ENCODE data around the gene EME2.

EME2 gene

DNA sequence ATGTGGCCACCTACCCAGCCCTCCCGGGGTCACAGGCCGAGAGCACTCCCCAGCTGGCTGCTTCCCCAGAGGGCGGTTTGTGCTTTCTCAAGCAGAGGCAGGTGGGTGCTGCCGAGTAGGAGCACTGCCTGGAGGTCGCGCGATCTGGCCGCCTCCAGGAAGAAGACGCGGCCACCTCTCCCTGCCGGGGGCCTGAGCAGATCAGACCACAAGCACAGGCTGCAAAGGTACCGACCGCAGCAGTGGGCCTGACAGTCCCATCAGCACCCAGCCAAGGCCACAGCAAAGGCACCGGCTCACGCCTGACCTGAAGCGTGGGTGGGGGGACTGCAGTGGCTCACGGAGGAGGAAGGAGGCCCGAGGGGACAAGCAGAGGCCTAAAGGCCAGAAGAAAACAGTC, 36.1 kb downstream of the EME2 start:
- no peaks in the 10 kb centered on the region for H3K36me3 ChIP-seq (ENCODE audit: control insufficient read depth, insufficient read depth, low read length)
- H3K9me3 ChIP-seq (ENCODE audit: control insufficient read depth, low read length): no peaks in the 10 kb centered on the region
- no peak overlapping the region for H3K27ac ChIP-seq (ENCODE audit: insufficient read depth, low read depth, low read length, poor library complexity, severe bottlenecking)
- 80% methylated on average over 18 of the region's 18 CpGs for whole genome bisulfite sequencing, 2 experiments
- H3K4me1 ChIP-seq (ENCODE audit: control insufficient read depth, insufficient read depth, low read length): peaks cover 5% of the 10 kb centered on the region
- no peaks in the 10 kb centered on the region for H3K27me3 ChIP-seq (ENCODE audit: control insufficient read depth, insufficient read depth, low read length, poor library complexity, severe bottlenecking)
- H3K4me3 ChIP-seq (ENCODE audit: insufficient read depth, low read depth, low read length): no peak overlapping the region

DNA sequence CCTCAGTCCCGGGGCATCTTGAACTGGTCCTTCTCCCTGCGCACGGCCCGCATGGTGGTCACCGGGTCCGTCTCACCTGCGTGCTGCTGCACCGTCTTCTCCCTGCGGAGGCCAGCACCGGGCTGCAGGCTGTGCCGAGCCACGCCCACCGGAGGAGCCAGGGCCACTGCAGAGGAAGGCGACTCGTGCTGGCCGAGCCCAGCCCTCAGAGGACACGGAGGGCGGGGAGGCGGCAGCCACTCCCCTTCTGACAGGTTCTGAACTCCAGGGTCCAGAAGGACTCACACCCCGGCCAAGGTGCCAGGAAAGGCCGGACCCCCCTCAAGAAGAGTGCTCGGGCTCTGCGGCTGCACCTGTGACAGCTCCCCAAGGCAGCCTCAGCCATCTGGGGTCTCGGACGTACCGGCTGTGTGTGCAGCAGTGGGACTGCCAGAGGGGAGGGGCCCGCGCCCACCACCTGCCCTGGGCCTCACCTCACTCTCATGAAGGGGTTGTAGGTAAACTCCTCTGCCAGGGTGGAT, 36.7 kb downstream of the EME2 start:
- Histone ChIP-seq H3K27ac (ENCODE audit: insufficient read depth, low read depth, low read length, poor library complexity, severe bottlenecking) (no peak overlapping the region), H3K4me1 (ENCODE audit: control insufficient read depth, insufficient read depth, low read length) (peaks cover 5% of the 10 kb centered on the region)

DNA sequence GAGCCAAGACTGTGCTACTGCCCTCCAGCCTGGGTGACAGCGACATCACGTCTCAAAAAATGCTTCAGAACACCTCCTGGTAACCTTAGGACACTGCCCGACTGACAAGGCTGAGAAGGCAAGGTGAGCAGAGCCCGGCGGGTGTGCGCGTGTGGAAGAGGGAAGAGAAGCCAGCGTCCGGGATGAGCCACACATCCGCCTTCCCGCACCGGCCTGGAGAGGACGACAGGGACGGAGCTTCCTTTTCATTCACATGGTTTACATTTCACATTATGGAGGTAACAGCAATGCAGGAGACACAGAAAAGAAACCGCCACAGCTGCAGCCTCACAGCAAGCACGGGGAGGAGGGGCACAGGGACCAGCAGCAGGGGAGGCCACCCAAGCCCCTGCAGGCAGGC, 37.5 kb downstream of the EME2 start:
- no peaks in the 10 kb centered on the region for H3K36me3 ChIP-seq (ENCODE audit: control insufficient read depth, insufficient read depth, low read length)
- peaks cover 5% of the 10 kb centered on the region for H3K4me1 ChIP-seq (ENCODE audit: control insufficient read depth, insufficient read depth, low read length)
- no peaks in the 10 kb centered on the region for H3K9me3 ChIP-seq (ENCODE audit: control insufficient read depth, low read length)
- no peaks in the 10 kb centered on the region for H3K27me3 ChIP-seq (ENCODE audit: control insufficient read depth, insufficient read depth, low read length, poor library complexity, severe bottlenecking)
- no peak overlapping the region for H3K27ac ChIP-seq (ENCODE audit: insufficient read depth, low read depth, low read length, poor library complexity, severe bottlenecking)
- H3K4me3 ChIP-seq (ENCODE audit: insufficient read depth, low read depth, low read length): no peak overlapping the region
- WGBS, 2 experiments: 95 to 97% methylated on average over 16 of the region's 16 CpGs

More for the DNA sequence above, 36.7 kb downstream of the EME2 start:
- H3K9me3 ChIP-seq (ENCODE audit: control insufficient read depth, low read length): no peaks in the 10 kb centered on the region
- no peaks in the 10 kb centered on the region for H3K27me3 ChIP-seq (ENCODE audit: control insufficient read depth, insufficient read depth, low read length, poor library complexity, severe bottlenecking)
- 64 to 69% methylated on average over 28 of the region's 28 CpGs for WGBS, 2 experiments
- H3K36me3 ChIP-seq (ENCODE audit: control insufficient read depth, insufficient read depth, low read length): no peaks in the 10 kb centered on the region
- no peak overlapping the region for H3K4me3 ChIP-seq (ENCODE audit: insufficient read depth, low read depth, low read length)

DNA sequence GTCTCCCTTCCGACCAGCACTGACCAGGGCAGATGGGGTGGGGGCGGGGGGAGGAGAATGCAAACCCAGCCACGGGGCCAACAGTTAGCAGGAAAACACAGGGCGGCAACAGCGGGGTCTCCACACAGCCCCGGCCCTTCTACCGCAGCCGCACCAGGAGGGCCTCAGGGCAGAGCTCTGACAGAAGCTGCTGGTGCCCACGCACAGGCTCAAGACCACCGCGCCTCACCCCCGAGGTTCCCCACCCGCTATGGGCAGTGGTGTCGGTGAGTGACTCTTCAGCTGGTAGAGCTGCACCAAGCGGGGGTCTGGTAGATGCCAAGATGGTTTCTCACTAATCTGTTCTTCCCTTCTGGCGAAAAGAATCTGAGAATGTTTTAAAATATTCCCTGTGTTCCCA, 37.9 kb downstream of the EME2 start:
- no peaks in the 10 kb centered on the region for H3K9me3 ChIP-seq (ENCODE audit: control insufficient read depth, low read length)
- 93% methylated on average over 16 of the region's 16 CpGs for WGBS, 2 experiments
- no peak overlapping the region for H3K27ac ChIP-seq (ENCODE audit: insufficient read depth, low read depth, low read length, poor library complexity, severe bottlenecking)
- H3K36me3 ChIP-seq (ENCODE audit: control insufficient read depth, insufficient read depth, low read length): no peaks in the 10 kb centered on the region
- H3K27me3 ChIP-seq (ENCODE audit: control insufficient read depth, insufficient read depth, low read length, poor library complexity, severe bottlenecking): no peaks in the 10 kb centered on the region
- peaks cover 5% of the 10 kb centered on the region for H3K4me1 ChIP-seq (ENCODE audit: control insufficient read depth, insufficient read depth, low read length)
- no peak overlapping the region for H3K4me3 ChIP-seq (ENCODE audit: insufficient read depth, low read depth, low read length)

DNA sequence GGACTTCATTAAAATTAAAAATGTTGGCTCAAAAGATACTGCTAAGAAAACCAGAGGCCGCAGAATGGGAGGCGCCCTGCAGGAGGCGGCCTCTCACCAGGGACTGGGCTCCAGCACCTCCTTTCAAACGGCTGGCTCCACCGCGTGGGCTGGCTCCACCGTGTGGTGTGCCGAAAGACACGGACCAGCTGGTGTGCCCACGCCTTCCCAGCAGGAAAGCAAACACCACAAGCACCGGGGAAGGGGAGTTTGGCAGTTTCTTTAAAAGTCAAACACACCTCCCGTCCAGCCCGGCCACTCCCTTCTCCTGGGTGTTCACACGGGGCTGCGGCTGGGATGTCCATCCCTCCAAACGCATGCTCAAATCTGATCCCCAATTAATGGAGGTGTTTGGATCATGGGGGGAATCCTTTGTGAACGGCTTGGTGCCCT, 40.1 kb downstream of the EME2 start:
- Histone ChIP-seq H3K4me1 (ENCODE audit: control insufficient read depth, insufficient read depth, low read length) (peaks cover 5% of the 10 kb centered on the region), H3K27ac (ENCODE audit: insufficient read depth, low read depth, low read length, poor library complexity, severe bottlenecking) (no peak overlapping the region), H3K27me3 (ENCODE audit: control insufficient read depth, insufficient read depth, low read length, poor library complexity, severe bottlenecking) (no peaks in the 10 kb centered on the region), H3K9me3 (ENCODE audit: control insufficient read depth, low read length) (no peaks in the 10 kb centered on the region), H3K36me3 (ENCODE audit: control insufficient read depth, insufficient read depth, low read length) (no peaks in the 10 kb centered on the region), H3K4me3 (ENCODE audit: insufficient read depth, low read depth, low read length) (no peak overlapping the region)
- WGBS, 2 experiments: 45 to 47% methylated on average over 17 of the region's 17 CpGs

DNA sequence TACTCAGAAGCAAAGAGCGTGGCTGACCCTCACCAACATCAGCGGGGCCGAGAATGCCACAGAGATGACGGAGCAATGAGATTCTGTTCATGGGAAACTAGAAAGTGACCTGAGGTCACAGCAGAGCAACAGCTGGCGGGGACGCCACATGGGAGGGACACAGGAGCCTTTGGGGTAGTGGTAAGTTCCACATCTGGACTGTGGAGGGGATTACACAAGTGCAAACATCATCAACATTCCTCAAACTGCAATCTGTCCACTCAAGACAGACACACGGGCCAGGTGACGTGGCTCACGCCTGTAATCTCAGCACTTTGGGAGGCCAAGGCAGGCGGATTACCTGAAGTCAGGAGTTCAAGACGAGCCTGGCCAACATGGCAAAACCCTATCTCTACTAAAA, 42.9 kb downstream of the EME2 start:
- no peaks in the 10 kb centered on the region for H3K36me3 ChIP-seq (ENCODE audit: control insufficient read depth, insufficient read depth, low read length)
- peaks cover 5% of the 10 kb centered on the region for H3K4me1 ChIP-seq (ENCODE audit: control insufficient read depth, insufficient read depth, low read length)
- WGBS, 2 experiments: 93 to 95% methylated on average over 11 of the region's 11 CpGs
- no peak overlapping the region for H3K27ac ChIP-seq (ENCODE audit: insufficient read depth, low read depth, low read length, poor library complexity, severe bottlenecking)
- no peak overlapping the region for H3K4me3 ChIP-seq (ENCODE audit: insufficient read depth, low read depth, low read length)
- H3K27me3 ChIP-seq (ENCODE audit: control insufficient read depth, insufficient read depth, low read length, poor library complexity, severe bottlenecking): no peaks in the 10 kb centered on the region
- H3K9me3 ChIP-seq (ENCODE audit: control insufficient read depth, low read length): no peaks in the 10 kb centered on the region

DNA sequence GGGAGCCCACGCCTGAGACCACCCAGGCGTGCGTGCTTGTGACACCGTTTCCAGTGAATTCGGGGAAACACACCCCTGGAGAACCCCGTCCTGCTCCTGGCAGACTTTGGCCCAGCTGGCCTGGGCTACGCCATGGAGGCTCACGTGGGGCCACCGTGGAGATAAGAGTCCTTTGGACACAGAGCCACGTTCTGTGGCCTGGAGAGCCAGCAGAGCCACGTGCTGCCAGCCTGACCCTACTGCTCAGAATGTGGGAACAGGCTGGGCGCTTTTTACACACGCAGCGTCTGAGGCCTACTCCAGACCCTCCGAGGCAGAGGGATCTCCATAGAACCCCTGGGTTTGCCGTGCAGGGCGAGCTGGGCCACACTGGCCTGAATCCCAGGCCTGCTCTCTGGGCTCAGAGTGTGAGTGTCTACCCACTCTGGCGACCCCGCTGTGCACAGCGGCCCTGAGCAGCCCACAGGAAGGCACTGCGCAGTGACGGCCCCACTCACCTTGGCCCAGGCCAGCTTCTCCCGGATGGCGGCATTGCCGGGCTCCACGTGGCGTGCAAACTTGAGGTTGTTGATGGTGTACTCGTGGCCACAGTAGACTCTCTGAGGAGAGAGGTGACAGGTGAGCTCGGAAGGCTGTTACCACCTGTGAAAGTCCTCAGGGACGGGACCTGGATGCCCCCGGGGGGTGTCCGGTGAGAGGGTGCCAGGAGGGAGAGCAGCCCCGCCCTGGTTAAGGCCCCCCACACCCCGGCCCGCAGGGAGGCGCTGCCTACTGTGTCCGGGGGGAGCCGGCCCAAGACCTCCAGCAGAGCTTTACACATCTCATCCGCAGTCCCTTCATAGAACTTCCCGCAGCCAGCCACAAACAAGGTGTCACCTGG, 44.0 kb downstream of the EME2 start:
- Histone ChIP-seq H3K27ac (ENCODE audit: insufficient read depth, low read depth, low read length, poor library complexity, severe bottlenecking) (no peak overlapping the region), H3K27me3 (ENCODE audit: control insufficient read depth, insufficient read depth, low read length, poor library complexity, severe bottlenecking) (no peaks in the 10 kb centered on the region)
- WGBS, 2 experiments: 96% methylated on average over 40 of the region's 40 CpGs

DNA sequence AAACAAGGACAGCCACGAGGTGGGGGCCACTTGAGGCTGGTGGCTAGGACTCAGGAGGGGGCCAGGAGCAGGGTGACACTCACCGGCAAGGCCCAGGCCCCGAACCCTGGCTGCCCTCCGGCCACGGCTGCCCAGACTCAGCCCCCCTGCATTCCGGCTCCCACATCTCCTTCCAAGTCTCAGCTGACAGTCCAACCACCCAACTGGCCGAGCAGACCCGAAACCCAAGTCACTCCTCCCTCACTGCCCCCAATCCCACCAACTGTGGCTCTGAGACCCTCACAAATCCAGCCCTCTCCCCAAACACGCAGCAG, 44.6 kb downstream of the EME2 start:
- Histone ChIP-seq H3K4me1 (ENCODE audit: control insufficient read depth, insufficient read depth, low read length) (peaks cover 5% of the 10 kb centered on the region), H3K9me3 (ENCODE audit: control insufficient read depth, low read length) (no peaks in the 10 kb centered on the region), H3K36me3 (ENCODE audit: control insufficient read depth, insufficient read depth, low read length) (no peaks in the 10 kb centered on the region), H3K27me3 (ENCODE audit: control insufficient read depth, insufficient read depth, low read length, poor library complexity, severe bottlenecking) (no peaks in the 10 kb centered on the region), H3K27ac (ENCODE audit: insufficient read depth, low read depth, low read length, poor library complexity, severe bottlenecking) (no peak overlapping the region), H3K4me3 (ENCODE audit: insufficient read depth, low read depth, low read length) (no peak overlapping the region)
- 95% methylated on average over 9 of the region's 9 CpGs for WGBS, 2 experiments

More for the DNA sequence above, 44.0 kb downstream of the EME2 start:
- H3K9me3 ChIP-seq (ENCODE audit: control insufficient read depth, low read length): no peaks in the 10 kb centered on the region
- H3K36me3 ChIP-seq (ENCODE audit: control insufficient read depth, insufficient read depth, low read length): no peaks in the 10 kb centered on the region
- peaks cover 5% of the 10 kb centered on the region for H3K4me1 ChIP-seq (ENCODE audit: control insufficient read depth, insufficient read depth, low read length)
- H3K4me3 ChIP-seq (ENCODE audit: insufficient read depth, low read depth, low read length): no peak overlapping the region

DNA sequence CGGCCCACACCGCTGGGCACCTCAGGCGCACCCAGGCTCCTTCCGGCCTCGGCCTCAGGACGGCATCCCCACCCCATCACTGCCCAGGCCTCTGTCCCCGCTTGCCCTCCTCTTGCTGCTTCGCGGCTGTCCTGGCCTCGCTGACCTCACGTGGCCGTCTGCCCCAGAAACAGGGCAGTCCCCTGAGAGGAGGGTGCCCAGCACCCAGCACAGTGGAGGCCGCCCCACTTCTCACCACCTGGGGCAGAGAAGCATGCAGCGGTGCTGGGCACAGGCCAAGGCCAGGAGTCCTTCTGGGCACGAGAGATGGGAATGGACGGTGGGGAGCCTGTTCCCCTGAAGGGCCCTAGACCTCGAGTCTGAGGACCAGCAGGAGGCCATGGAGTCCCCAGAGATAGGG, 45.1 kb downstream of the EME2 start:
- Histone ChIP-seq H3K36me3 (ENCODE audit: control insufficient read depth, insufficient read depth, low read length) (no peaks in the 10 kb centered on the region), H3K4me1 (ENCODE audit: control insufficient read depth, insufficient read depth, low read length) (peaks cover 2% of the 10 kb centered on the region), H3K27ac (ENCODE audit: insufficient read depth, low read depth, low read length, poor library complexity, severe bottlenecking) (no peak overlapping the region), H3K9me3 (ENCODE audit: control insufficient read depth, low read length) (no peaks in the 10 kb centered on the region), H3K4me3 (ENCODE audit: insufficient read depth, low read depth, low read length) (no peak overlapping the region), H3K27me3 (ENCODE audit: control insufficient read depth, insufficient read depth, low read length, poor library complexity, severe bottlenecking) (no peaks in the 10 kb centered on the region)
- WGBS, 2 experiments: 95 to 96% methylated on average over 17 of the region's 17 CpGs

DNA sequence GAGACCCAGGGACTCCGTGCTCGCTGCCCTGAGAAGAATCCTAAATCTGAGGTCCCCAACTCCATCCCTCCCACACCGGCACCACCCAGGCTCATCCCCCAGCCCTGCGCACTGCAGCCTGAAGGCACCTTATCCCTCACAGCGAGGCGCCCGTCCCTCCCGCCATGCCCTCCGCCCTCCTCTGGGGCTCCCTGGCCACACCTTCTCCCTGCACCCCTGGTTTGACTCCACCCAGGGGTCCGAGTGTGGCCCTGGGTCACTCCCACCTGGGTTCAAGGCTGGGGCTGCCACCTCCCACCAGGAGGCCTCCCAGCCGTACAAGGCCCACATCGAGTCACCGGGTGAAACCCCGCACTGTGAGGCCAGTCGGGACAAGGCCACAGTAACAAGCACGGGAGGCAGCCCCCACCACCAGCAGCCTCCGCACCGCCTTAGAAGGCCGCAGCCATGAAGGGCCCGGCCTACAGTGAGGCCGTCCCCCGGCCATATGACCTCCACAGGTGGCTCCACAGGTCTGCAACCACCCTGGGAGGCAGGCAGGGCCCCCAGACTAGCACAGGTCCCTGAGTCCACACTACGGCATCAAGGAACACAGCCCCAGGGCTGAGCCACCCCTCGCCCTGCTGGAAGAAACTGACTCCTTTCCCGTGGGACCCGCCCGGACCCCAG, 45.7 kb downstream of the EME2 start:
- Histone ChIP-seq H3K36me3 (ENCODE audit: control insufficient read depth, insufficient read depth, low read length) (no peaks in the 10 kb centered on the region), H3K27ac (ENCODE audit: insufficient read depth, low read depth, low read length, poor library complexity, severe bottlenecking) (no peak overlapping the region), H3K4me3 (ENCODE audit: insufficient read depth, low read depth, low read length) (no peak overlapping the region), H3K9me3 (ENCODE audit: control insufficient read depth, low read length) (no peaks in the 10 kb centered on the region), H3K4me1 (ENCODE audit: control insufficient read depth, insufficient read depth, low read length) (no peaks in the 10 kb centered on the region), H3K27me3 (ENCODE audit: control insufficient read depth, insufficient read depth, low read length, poor library complexity, severe bottlenecking) (no peaks in the 10 kb centered on the region)
- 95% methylated on average over 27 of the region's 27 CpGs for WGBS, 2 experiments
